ENCODE measurements around the gene PRF1. TPM values are rescaled to one million over a fixed set of nuclear protein-coding genes. Genes with fewer than 3 reads are reported as not detected.

Gene PRF1
- total and polyA plus RNA-seq, 2 experiments from 2014 or later = 0.13 TPM; not detected in 1

GRCh38 chr10:70565556-70566514, 36.7 kb downstream of the PRF1 start:
- no peaks in the 10 kb centered on the region for H3F3A ChIP-seq (replicated peaks; ENCODE audit: low read depth)
- Mint-ChIP-seq H3K27me3 (ENCODE audit: insufficient read depth, low read depth, poor library complexity) (no peaks in the 10 kb centered on the region), H3K4me1 (peaks cover 7% of the 10 kb centered on the region; the same call in 1 of the 3 replicates), H3K4me3 (no peak overlapping the region), H3K36me3 (ENCODE audit: low read depth) (peaks cover 4% of the 10 kb centered on the region; the same call in 1 of the 3 replicates), H3K27ac (no peak overlapping the region; the same call in 1 of the 2 replicates), H3K9me3 (no peaks in the 10 kb centered on the region)
- H3K27me3 ChIP-seq (ENCODE audit: insufficient read depth) = no peaks in the 10 kb centered on the region
- H4K20me1 ChIP-seq (replicated peaks; ENCODE audit: insufficient read depth) = no peaks in the 10 kb centered on the region
- no peak overlapping the region for H3K27ac ChIP-seq (ENCODE audit: low read depth)
- H3K4me2 ChIP-seq = no peak overlapping the region
- DNase-seq (ENCODE audit: low spot score) (no peak), ATAC-seq (no peak)
- no peaks in the 10 kb centered on the region for H3K4me1 ChIP-seq (ENCODE audit: insufficient read depth)
- H3K4me3 ChIP-seq = no peak overlapping the region
- TF ChIP-seq STAT1 (IDR thresholded peaks at IDR 0.05; ENCODE audit: unreplicated experiment) (no peak), EZH2phosphoT487 (IDR thresholded peaks at IDR 0.05; ENCODE audit: unreplicated experiment) (no peak)
- no peaks in the 10 kb centered on the region for H3K79me2 ChIP-seq (replicated peaks; ENCODE audit: insufficient read depth)
- no peaks in the 10 kb centered on the region for H3K36me3 ChIP-seq (ENCODE audit: insufficient read depth)
- no peak overlapping the region for H2AFZ ChIP-seq
- no peaks in the 10 kb centered on the region for H3K9me2 ChIP-seq (ENCODE audit: insufficient read depth)

GRCh38 chr10:70564901-70565351, 37.6 kb downstream of the PRF1 start:
- Mint-ChIP-seq H3K4me1 (peaks cover 8% of the 10 kb centered on the region; the same call in 1 of the 3 replicates), H3K36me3 (ENCODE audit: low read depth) (peaks cover 4% of the 10 kb centered on the region; the same call in 1 of the 3 replicates), H3K4me3 (no peak overlapping the region), H3K27me3 (ENCODE audit: insufficient read depth, low read depth, poor library complexity) (peaks cover 2% of the 10 kb centered on the region), H3K9me3 (no peaks in the 10 kb centered on the region), H3K27ac (no peak overlapping the region)
- ATAC-seq (no peak), DNase-seq (ENCODE audit: low spot score) (no peak)
- no peaks in the 10 kb centered on the region for H3F3A ChIP-seq (replicated peaks; ENCODE audit: low read depth)
- no peak overlapping the region for H3K4me2 ChIP-seq
- TF ChIP-seq NANOG (IDR thresholded peaks at IDR 0.05; ENCODE audit: borderline replicate concordance) (no peak), STAT1 (IDR thresholded peaks at IDR 0.05; ENCODE audit: unreplicated experiment) (no peak), ETS1 (IDR thresholded peaks at IDR 0.05) (no peak), EZH2 (IDR thresholded peaks at IDR 0.05; ENCODE audit: low read depth, unreplicated experiment) (no peak), CTCF (conservative IDR thresholded peaks at IDR 0.05; ENCODE audit: low read depth in 2 of 2) (no peak; a peak in 1 of 4 replicates), ZNF114 (CRISPR knock-in tag; IDR thresholded peaks at IDR 0.05) (no peak), ZNF462 (CRISPR knock-in tag; IDR thresholded peaks at IDR 0.05) (no peak), EZH2phosphoT487 (IDR thresholded peaks at IDR 0.05; ENCODE audit: unreplicated experiment) (no peak)
- no peaks in the 10 kb centered on the region for H3K4me1 ChIP-seq (ENCODE audit: insufficient read depth)
- no peaks in the 10 kb centered on the region for H3K36me3 ChIP-seq (ENCODE audit: insufficient read depth)
- no peak overlapping the region for H3K4me3 ChIP-seq
- H3K27me3 ChIP-seq (ENCODE audit: insufficient read depth) = no peaks in the 10 kb centered on the region
- no peaks in the 10 kb centered on the region for H4K20me1 ChIP-seq (replicated peaks; ENCODE audit: insufficient read depth)
- H3K27ac ChIP-seq (ENCODE audit: low read depth) = no peak overlapping the region
- H3K9me2 ChIP-seq (ENCODE audit: insufficient read depth) = no peaks in the 10 kb centered on the region
- H3K79me2 ChIP-seq (replicated peaks; ENCODE audit: insufficient read depth) = no peaks in the 10 kb centered on the region
- H2AFZ ChIP-seq = no peak overlapping the region
